Cerebellar nuclear complex (tissue), 1 donor: Measurements from ENCODE around the gene POLR3E.
A peak's percentile ranks its signal among the peaks of the same experiment; 100 is the strongest.

Source experiments
- DNase-seq, 2 experiments: peaks; one replicate each; lab custom pipeline; 2025; lab: John Stamatoyannopoulos, UW

The POLR3E gene

DNA sequence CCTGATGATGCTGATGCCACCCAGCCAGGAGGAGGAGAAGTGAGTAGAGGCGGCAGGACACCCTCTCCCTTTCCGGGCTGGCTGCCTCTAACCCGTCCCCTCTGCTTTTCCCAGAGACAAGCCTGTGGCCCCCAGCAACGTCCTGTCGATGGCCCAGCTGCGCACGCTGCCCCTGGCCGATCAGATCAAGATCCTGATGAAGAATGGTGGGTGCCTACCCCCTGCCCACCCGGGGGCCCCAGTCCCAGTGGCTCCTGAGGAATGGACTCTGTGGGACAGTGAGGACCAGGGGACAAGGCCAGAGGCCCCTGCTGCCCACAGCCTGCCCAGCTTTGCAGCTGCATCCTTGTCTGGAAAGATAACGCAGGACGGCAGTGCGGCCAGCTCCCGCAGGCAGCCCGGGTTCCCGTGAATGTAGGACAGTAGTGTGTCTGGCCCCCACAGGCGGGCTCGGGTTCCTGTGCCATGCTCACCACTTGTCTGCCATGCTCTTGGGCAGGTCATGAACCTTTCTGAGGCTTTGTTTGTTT, 19.9 kb downstream of the POLR3E start:
- no peak for DNase-seq

DNA sequence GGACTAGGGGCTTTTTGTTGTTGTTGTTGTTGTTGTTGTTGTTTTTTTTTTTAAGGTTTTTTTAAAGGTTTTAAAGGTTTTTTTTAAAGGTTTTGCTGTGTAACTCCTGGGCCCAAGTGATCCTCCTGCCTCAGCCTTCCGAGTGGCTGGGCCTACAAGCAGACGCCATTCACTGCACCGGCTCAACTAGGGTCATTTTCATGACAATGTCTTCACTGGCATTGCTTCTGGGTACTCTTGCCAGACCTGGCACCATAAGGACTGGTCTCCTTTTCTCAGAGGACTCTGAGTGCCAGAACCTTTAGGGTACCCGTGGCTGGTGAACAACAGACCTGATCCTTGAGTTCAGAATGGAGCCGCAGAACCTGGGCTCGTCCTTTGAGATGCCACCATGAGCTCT, 20.4 kb downstream of the POLR3E start:
- no peak for DNase-seq

DNA sequence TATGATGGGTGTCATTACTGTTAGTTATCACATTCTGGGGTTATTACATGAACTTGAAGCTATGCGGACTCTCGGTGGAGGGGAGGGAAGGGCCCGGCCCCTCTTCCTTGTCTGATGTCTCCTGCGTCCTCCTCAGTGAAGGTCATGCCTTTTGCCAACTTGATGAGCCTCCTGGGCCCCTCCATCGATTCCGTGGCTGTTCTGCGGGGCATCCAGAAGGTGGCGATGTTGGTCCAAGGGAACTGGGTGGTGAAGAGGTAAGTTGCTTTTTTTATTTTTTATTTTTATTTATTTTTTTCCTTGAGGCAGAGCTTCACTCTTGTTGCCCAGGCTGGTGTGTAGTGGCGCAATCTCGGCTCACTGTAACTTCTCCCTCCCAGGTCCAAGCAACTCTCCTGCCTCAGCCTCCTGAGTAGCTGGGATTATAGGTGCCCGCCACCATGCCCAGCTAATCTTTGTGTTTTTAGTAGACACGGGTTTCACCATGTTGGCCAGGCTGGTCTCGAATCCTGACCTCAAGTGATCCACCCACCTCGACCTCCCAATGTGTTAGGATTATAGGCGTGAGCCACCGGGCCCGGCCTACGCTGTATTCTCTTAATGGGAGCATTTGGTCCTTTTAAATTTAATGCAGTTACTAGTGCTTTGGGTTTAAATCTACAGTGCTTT, 21.6 kb downstream of the POLR3E start:
- DNase-seq: no peak

DNA sequence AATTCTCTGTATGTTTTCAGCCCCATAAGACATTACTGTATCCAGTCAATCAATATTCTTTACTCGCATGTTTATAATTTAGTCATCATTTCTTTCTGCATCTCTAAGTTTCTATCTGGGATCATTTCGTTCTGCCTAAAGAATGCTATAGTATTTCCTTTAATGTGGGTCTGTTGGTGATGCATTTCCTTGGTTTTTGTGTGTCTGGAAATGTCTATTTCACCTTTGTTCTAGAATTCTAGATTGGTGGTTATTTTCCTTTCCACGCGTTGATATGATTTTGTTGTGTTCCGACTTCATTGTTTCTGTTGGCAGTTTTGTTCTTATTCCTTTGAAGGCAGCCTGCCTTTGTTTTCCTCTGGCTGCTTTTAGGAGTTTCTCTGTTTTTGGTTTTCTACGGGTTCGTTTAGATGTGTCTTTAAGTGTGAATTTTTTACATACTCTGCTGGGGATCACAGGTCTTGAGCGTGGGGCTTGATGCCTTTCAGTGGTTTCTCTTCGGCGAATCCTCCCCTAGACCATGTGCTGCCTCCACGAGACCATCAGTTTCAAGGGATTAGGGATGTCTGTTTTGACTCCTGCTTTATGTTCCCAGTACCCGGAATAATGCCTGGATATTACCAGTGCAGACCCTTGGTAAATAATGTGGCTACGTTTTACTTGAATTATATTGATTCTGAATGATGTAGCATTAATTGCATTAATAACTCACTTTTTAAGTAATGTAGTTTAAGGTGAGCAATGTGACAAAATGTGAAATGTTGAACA, 23.5 kb downstream of the POLR3E start:
- no peak for DNase-seq

DNA sequence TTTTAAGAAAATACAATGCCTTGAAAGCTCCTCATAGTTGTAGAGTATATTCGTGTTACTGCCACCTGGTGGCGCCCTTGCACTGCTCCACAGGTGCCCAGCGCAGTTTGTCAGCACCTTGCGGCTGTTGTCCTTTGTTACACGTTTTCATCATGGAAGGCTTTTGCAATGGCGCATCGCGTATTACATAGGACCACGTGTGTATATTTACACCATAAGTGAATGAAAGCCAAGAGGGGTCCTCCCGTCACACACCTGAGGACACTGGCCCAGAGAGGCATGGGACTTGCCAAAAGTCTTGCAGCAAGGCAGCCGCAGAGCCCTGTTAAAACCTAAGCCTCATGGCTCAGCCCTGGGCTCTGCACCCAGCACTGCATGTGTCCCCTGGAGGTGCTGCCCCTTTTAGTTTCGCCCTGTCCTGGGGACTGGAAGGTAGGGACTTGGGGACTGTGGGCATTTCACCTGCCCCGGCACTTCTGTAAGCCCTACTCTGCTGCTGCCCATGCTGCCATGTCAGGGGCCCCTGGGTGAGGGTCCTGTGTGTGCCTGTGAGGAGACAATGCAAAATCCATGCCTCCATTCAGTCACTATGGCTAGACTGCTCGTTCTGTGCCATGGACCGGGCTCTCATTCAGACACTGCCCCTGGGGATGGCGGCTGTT, 24.3 kb downstream of the POLR3E start:
- peak; percentile 11 to 65 for DNase-seq

DNA sequence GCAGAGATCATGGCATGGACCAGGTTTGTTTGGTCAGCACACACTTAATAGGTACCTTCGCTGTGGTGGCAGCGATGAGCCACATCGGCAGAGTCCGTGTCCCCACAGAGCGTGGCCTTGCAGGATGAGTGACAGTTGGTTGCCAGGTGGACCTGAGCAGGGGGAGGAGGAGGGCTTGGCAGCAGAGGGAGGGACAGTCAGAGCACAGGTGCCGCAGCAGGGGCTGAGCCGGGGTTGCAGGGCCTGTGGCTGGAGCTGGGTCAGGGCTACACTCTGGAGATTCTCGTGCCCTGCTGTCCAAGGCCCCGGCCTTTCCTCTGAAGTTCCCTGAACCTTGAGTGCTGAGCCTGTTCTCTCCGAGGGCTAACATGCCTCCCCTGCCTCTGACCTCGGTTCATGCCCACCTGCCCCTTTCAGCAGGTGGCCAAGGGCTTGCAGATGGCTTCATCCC, 24.8 kb downstream of the POLR3E start:
- peak; percentile 2 to 28 for DNase-seq

DNA sequence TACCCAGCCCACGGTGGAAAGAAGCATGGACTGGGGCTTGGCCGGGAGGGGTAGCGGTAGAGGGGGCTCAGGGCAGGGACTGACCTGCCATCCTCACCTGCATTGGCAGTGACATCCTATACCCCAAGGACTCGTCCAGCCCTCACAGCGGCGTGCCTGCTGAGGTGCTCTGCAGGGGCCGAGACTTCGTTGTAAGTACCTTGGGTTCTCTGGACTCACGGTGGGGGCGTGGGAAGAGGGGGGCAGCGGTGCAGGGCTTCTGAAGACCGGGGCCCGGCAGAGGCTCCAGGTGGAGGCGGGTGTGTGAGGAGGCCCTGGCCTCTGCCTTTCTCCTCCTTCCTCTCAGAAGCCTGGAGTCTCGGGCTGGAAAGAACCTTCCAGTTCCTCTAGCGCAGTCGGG, 25.5 kb downstream of the POLR3E start:
- DNase-seq: no peak

DNA sequence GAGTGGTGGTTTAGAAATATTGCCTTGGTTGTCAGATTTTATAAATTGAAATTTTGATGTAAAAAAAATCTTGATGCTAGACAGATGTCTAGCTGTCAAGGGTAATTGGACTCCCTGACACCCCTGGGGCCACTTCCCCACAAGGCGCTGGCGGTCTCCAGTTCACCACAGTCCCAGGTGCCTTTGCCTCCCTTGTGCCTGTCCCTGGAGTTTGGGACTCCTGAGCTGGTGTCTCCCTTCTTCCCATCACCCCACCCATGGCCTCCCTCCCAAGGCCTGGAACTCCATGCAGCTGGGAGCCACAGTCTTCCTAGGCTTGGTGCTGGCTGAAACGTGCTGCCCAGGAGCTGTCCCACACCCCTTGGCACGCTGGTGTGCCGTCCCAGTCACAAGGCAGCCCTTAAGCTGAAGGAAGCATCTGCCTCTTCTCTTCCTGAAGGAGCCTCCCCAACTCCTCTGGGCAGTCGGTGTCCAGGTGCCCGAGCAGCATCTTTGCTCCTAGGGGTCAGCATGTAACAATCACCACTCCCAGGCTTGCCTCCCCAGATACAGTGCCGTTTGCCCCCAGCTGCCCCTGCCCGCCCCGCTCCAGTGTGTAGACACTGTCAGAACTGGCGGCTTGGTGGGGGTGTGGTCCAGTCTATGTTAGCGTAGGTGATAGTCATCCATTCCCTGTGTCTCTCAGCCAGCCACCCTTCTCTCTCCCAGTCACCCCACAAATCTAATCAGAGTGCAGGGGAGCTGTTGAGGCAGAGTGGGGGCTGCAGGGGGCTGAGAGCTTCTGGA, 26.2 kb downstream of the POLR3E start:
- no peak for DNase-seq

DNA sequence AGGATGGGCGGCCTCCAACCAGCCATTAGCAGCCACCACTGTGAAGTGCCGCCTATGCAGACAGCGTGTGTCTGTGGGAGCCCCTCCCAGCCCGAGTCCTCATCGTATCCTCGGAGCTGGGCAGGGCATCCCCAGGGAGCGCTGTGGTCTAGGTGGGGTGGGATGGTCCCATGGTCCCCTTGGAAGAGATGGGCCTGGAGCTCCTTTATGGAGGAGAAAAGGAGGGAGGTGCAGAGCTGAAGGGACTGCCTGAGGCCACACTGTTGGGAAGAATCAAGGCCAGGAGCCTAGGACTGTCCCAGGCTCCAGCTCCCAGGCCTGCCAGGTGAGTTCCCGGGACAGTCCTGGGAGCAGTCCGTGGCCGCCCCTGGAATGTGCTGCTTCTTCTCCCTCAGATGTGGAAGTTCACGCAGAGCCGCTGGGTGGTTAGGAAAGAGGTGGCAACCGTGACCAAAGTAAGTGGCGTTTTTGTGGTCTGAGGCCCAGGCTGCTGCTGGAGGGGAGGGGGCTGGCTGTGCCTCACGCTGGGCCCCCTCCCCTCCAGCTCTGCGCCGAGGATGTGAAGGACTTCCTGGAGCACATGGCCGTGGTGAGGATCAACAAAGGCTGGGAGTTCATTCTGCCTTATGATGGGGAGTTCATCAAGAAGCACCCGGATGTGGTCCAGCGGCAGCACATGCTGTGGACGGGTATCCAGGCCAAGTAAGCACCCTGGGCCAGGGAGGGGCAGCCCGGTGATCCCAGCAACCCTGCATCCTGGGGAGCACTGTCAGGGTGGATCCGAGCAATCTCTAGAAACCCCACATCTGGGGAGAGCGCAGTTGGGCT, 27.0 kb downstream of the POLR3E start:
- DNase-seq: no peak

DNA sequence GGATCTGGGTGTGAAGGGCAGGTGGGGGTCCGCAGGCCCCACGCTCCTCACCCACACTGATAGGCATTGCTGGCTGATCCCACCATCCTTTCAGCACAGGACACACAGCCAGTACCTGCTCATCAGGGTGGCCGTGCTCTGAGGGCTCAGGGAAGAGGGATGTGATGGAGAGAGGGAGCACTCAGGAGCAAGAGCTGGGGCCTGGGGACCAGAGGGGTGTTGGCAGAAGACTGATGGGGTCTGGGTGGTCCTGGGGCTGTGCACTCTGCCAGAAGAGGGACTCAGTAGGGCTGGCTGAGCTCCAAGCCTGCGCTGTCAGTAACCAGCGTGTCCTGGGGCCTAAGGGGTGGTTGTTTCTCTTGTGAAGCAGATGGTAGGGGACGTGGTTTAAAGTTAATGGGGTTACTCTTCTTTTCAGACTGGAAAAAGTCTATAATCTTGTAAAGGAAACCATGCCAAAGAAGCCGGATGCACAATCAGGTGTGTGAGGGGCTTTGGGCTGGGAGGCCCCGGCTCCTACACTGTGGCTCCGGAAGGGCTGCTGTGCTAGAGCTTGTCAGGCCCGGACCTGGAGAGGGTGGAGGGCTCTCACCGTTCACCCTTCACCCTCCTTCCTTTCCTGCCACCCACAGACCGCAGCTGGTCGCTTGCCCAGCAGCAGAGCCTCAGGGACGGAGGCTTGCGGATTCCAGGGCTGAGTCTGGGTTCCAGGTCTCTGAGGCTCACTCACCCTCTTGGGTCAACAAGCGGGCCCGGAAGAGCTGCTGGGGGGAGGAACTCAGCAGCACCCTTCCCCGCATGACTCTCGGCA, 27.8 kb downstream of the POLR3E start:
- DNase-seq: no peak

DNA sequence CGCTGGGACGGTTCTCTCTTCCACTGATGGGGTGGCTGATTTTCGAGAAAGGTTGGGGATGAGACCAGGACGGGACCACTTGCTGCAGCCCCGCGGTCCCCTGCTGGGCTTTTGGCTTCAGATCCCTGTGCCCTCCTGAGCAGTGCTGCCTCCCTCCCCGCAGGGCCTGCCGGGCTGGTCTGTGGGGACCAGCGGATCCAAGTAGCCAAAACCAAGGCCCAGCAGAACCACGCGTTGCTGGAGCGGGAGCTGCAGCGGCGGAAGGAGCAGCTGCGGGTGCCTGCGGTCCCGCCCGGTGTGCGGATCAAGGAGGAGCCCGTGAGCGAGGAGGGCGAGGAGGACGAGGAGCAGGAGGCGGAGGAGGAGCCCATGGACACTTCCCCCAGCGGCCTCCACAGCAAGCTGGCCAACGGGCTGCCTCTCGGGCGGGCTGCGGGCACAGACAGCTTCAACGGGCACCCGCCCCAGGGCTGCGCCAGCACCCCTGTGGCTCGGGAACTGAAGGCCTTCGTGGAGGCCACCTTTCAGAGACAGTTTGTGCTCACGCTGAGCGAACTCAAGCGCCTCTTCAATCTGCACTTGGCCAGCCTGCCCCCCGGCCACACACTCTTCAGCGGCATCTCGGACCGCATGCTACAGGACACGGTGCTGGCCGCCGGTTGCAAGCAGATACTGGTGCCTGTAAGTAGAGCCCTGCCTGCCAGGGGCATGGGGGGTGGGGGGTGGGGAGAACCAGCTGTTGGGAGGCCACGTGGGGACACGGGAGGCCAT, 28.6 kb downstream of the POLR3E start:
- no peak for DNase-seq

DNA sequence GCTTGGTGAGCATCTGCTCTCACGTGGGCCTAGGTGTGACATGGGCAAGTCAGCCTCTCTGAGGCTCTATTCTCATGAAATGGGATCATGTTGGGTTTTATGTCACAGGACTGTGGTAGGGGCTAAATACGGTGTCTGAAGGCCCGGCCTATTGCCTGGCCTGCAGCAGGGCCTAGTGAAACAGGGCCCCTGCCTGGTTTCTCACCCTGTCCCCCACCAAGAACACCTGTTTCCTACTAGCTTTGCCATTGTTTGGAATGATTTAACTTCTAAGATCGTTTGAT, 29.1 kb downstream of the POLR3E start:
- DNase-seq: no peak

DNA sequence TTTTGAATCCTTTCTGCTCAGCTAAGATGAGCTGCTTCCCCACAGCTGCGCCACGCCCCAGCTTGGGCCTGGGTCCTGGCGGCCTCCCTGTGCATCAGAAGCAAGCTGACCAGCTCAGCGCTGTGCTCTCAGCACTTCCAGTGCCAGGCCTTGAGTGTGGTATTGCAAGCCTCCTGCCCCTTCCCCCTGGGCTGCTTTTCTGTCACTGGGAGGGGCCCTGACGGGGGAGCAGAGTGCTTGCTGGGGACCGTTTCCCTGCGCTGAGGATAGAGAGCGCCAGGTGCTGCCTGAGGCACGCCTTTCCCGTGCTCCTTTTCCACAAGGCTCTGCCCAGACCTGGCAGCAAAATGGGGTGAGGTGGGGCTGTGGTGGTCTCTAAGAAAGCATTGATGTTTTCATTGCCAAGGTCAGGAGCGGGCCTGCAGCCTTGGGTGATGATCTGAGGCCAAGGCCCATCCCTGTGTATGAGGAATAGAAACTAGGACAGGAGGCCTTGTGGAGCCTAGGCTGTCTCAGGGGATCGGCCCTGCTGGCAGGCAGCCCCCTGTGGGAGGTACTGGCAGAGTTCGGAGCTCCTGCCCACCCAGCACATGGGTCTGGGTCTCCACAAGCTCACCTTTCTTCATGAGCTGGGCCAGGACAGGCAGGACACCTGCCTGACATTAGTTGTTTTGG, 29.7 kb downstream of the POLR3E start:
- no peak for DNase-seq

DNA sequence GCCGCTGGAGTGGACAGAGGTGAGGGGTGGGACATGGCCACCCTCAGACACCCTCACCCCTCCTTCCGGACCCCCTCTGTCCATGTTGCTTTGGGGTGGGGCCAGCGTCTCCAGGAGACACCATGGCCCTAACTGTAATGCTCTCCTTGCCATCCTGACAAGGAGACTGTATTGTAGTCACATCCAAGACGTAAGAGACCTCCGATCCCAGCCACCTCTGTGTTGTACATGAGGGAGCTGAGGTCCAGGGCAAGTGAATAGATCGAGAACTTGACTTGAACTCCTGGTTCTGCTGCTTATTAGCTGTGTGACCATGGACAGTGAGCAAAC, 30.2 kb downstream of the POLR3E start:
- DNase-seq: no peak

DNA sequence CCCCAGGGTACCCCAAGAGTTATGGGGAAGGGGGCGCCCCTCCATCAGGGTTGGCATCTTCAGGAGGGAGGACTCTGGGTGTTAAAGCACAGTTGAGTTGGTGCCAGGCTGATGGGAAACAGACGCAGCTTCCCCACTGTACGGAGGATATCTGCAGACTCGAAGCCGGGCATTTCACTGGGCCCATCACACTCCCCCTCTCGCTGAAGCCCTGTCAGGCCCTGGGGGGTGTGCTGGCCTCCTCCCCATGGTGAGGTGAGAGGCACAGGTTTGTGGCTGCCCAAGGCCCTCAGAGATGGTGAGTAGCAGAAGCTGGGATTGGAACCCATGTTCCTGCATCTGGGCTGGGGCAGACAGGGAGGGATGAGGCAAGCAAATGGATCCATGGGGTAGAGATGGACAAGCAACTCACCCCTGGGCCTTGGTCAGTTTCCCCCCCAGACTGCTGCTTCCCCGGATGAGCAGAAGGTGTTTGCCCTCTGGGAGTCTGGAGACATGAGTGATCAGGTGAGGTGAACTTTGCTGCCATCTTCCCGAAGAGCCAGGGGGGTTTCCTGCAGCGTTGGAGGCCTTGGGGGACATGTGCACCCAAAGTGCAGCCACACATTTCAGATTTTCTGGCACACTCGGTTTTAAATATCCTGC, 31.0 kb downstream of the POLR3E start:
- no peak for DNase-seq

DNA sequence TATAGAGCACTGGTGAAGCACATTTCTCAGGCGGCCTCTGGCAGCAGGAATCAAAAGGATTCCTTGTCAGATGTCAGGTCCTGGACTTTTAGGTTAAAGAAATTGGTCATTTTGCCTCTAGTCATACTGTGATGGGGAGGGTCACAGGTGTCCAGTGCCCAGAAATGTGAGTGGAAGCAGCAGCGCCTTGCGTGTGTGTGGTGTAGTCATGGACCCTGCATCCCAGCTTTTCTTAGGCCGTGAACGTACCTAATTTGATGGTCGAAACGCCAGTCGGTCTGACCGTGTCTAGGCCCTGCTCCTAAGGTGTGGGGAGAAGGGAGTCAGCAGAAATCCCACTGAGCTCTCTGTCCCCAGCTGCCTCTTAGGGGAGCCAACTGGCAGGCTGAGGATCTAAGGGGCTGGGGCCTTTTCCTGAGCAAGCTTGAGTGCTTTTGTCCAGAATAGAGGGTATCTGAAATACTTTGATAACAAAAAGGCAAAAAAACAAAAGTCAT, 32.0 kb downstream of the POLR3E start:
- DNase-seq: no peak

DNA sequence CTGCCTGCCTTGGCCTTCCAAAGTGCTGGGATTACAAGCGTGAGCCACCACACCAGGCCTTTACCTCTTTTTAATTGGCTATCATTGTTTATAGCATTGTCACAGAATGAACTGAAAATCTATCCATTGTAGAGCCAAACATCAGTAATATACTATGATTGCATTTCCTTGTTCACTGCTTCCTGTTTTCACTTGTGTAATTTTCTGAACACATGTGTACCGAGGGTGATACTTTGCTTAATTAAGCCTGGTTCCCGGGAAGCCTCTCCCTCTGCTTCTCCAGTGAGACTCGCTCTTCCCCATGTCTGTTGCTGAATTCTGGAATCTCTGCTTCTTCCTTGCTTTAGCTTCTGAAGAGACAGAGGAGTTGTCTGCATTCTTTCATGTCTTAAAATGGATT, 33.1 kb downstream of the POLR3E start:
- no peak for DNase-seq

DNA sequence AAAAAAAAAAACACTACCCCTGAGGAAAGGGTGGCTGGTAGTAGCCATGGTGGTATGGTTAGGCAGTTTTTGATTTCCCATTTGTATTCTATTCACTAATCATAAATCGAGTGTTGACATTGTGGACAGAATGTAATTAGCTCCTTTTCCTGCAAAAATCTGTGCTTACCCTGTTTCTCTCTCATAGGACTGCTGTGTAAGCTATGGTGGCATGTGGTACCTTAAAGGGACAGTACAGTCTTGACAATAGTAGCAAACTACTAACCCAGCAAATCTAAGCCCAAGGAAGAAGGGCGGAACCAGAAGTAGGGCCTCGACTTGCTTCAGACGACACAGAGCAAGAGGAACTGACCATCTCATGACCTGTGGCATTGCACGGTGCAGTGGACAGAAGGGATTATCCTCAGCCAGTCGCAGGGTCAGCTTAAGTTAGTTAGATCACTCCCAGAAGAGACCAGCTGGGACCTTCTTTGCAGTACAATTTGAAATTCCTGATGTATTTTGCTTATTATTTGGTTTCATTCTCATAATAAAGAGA, 36.3 kb downstream of the POLR3E start:
- DNase-seq: no peak
